Measurements from ENCODE around the gene TRAPPC2L. TPM values are rescaled to one million over a fixed set of nuclear protein-coding genes. Genes with fewer than 3 reads are reported as not detected.
"Not testable (repeated sequence)": the region's sequence is repeated elsewhere in the genome, so short reads cannot be mapped to it uniquely, and the experiment has no call there.

The TRAPPC2L gene
- total and polyA plus RNA-seq, 2 donors (not counting 1 experiment from before 2014, with no cell fraction given), result 33.5 to 65.1 TPM

DNA sequence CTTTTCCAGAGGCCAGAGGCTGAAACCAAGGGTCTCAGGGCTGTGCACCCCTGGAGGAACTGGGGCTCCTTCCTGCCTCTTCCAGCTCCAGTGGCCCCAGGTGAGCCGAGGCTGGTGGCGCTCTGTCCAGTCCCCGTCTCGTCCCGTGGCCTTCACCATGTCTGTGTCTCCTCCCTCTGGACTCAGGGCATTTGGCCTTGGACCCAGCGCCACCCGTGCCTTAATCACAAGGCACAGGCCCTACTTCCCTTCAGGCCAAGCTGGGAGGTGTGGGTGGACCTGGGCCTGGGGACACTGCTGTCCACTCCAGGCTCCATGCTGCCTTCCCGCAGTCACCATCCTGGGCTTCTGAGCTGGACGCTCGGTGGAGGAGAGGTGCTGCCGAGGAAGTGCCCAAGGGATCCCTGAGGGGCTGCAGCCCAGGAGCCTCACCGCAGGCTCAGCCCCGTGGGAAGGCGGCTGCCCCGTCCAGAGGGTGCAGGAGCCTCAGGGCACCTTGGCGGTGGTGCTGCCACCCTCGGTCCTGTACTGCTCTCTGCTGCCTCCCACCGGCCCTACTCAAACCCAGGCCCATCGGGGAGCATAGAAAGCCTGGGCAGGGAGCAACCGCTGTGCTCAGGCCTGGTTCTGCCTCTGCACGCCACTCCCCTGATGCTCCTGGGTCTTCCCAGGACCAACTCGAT is 35.6 kb upstream of the TRAPPC2L start:
- Mint-ChIP-seq H3K4me1 (no peaks in the 10 kb centered on the region), H3K27me3 (no peaks in the 10 kb centered on the region), H3K27ac (no peak overlapping the region), H3K4me3 (no peak overlapping the region), H3K9me3 (ENCODE audit: insufficient read depth) (no peaks in the 10 kb centered on the region)
- no peak overlapping the region for H3K27ac ChIP-seq (ENCODE audit: low read length in 2 of 2)
- CTCF ChIA-PET, result no interaction called here
- no peak overlapping the region for H3K4me3 ChIP-seq (ENCODE audit: control extremely low read depth in 1 of 5, extremely low read depth in 1 of 5, insufficient read depth in 1 of 5, low read depth in 2 of 5, low read length in 4 of 5)
- no peak overlapping the region for H2AFZ ChIP-seq (ENCODE audit: insufficient read depth, low read depth, low read length, poor library complexity, severe bottlenecking)
- no peaks in the 10 kb centered on the region for H3K9me3 ChIP-seq (ENCODE audit: control extremely low read depth in 1 of 3, control insufficient read depth in 2 of 3, insufficient read depth in 1 of 3, low read length in 2 of 3)
- H3K79me2 ChIP-seq (ENCODE audit: control insufficient read depth, insufficient read depth, low read length), result no peaks in the 10 kb centered on the region
- H3K9ac ChIP-seq (ENCODE audit: low read length), result no peak overlapping the region
- H3K27me3 ChIP-seq (replicated peaks in 1 of 4; ENCODE audit: control extremely low read depth in 1 of 4, control insufficient read depth in 3 of 4, insufficient read depth in 4 of 4, low read length in 3 of 4), result no peaks in the 10 kb centered on the region
- POLR2A ChIA-PET, result no interaction called here
- TF ChIP-seq, protein P1, sequence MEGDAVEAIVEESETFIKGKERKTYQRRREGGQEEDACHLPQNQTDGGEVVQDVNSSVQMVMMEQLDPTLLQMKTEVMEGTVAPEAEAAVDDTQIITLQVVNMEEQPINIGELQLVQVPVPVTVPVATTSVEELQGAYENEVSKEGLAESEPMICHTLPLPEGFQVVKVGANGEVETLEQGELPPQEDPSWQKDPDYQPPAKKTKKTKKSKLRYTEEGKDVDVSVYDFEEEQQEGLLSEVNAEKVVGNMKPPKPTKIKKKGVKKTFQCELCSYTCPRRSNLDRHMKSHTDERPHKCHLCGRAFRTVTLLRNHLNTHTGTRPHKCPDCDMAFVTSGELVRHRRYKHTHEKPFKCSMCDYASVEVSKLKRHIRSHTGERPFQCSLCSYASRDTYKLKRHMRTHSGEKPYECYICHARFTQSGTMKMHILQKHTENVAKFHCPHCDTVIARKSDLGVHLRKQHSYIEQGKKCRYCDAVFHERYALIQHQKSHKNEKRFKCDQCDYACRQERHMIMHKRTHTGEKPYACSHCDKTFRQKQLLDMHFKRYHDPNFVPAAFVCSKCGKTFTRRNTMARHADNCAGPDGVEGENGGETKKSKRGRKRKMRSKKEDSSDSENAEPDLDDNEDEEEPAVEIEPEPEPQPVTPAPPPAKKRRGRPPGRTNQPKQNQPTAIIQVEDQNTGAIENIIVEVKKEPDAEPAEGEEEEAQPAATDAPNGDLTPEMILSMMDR (IDR thresholded peaks at IDR 0.05), result no peak
- TF ChIP-seq EZH2 (IDR thresholded peaks at IDR 0.05; ENCODE audit: borderline replicate concordance, insufficient read depth, low read depth, low read length, poor library complexity, severe bottlenecking), result no peak
- ATAC-seq (ENCODE audit: low read depth) (no peak), DNase-seq (no peak)
- H3K4me1 ChIP-seq (ENCODE audit: control insufficient read depth in 2 of 2, insufficient read depth in 2 of 2, low read length in 2 of 2), result no peaks in the 10 kb centered on the region
- 98% methylated on average over 21 of the region's 22 CpGs for WGBS (ENCODE audit: insufficient coverage)
- intact Hi-C loops (cut with micrococcal nuclease), result no loop called here
- no peak overlapping the region for H3K4me2 ChIP-seq (replicated peaks; ENCODE audit: low read depth, low read length, poor library complexity, severe bottlenecking)
- H4K20me1 ChIP-seq (ENCODE audit: control insufficient read depth, insufficient read depth, low read length, poor library complexity, severe bottlenecking), result no peaks in the 10 kb centered on the region
- H3K36me3 ChIP-seq (replicated peaks in 1 of 2; ENCODE audit: control extremely low read depth in 1 of 2, control insufficient read depth in 1 of 2, extremely low read depth in 1 of 2, insufficient read depth in 2 of 2, low read length in 1 of 2), result peaks cover 0 to 17% of the 10 kb centered on the region in 2 experiments

- no peak overlapping the region for H3K4me3 ChIP-seq (ENCODE audit: control extremely low read depth in 1 of 5, extremely low read depth in 1 of 5, insufficient read depth in 1 of 5, low read depth in 2 of 5, low read length in 4 of 5)
- 94% methylated on average over 24 of the region's 24 CpGs for WGBS (ENCODE audit: insufficient coverage)
- H3K4me1 ChIP-seq (ENCODE audit: control insufficient read depth in 2 of 2, insufficient read depth in 2 of 2, low read length in 2 of 2), result no peaks in the 10 kb centered on the region
- TF ChIP-seq, protein P1 (IDR thresholded peaks at IDR 0.05), result no peak
- no peak for TF ChIP-seq EZH2 (IDR thresholded peaks at IDR 0.05; ENCODE audit: borderline replicate concordance, insufficient read depth, low read depth, low read length, poor library complexity, severe bottlenecking)
- H3K4me2 ChIP-seq (replicated peaks; ENCODE audit: low read depth, low read length, poor library complexity, severe bottlenecking), result no peak overlapping the region
- ATAC-seq (ENCODE audit: low read depth), result no peak
- no peak overlapping the region for H3K27ac ChIP-seq (ENCODE audit: low read length in 2 of 2)
- no peaks in the 10 kb centered on the region for H3K4me1 Mint-ChIP-seq
- no peak for DNase-seq
- ChIA-PET CTCF (no interaction called here), POLR2A (interaction anchor here (0.8 kb wide), 1 partner anchor 14 kb away, joined by 3 read pairs; no protein-coding TSS in a partner anchor)
- no peaks in the 10 kb centered on the region for H3K9me3 ChIP-seq (ENCODE audit: control extremely low read depth in 1 of 3, control insufficient read depth in 2 of 3, insufficient read depth in 1 of 3, low read length in 2 of 3)
- peaks cover 0 to 17% of the 10 kb centered on the region in 2 experiments for H3K36me3 ChIP-seq (replicated peaks in 1 of 2; ENCODE audit: control extremely low read depth in 1 of 2, control insufficient read depth in 1 of 2, extremely low read depth in 1 of 2, insufficient read depth in 2 of 2, low read length in 1 of 2)
- H3K27ac Mint-ChIP-seq, result no peak overlapping the region
- H4K20me1 ChIP-seq (ENCODE audit: control insufficient read depth, insufficient read depth, low read length, poor library complexity, severe bottlenecking), result no peaks in the 10 kb centered on the region
- H3K9ac ChIP-seq (ENCODE audit: low read length), result no peak overlapping the region
- no peaks in the 10 kb centered on the region for H3K9me3 Mint-ChIP-seq (ENCODE audit: insufficient read depth)
- no peak overlapping the region for H3K4me3 Mint-ChIP-seq
- H3K27me3 ChIP-seq (replicated peaks in 1 of 4; ENCODE audit: control extremely low read depth in 1 of 4, control insufficient read depth in 3 of 4, insufficient read depth in 4 of 4, low read length in 3 of 4), result no peaks in the 10 kb centered on the region
- H2AFZ ChIP-seq (ENCODE audit: insufficient read depth, low read depth, low read length, poor library complexity, severe bottlenecking), result no peak overlapping the region
- intact Hi-C loops (cut with micrococcal nuclease), result no loop called here
- no peaks in the 10 kb centered on the region for H3K27me3 Mint-ChIP-seq
- H3K79me2 ChIP-seq (ENCODE audit: control insufficient read depth, insufficient read depth, low read length), result no peaks in the 10 kb centered on the region
Observed at GRCh38 chr16:88822281-88823040, 34.5 kb upstream of the TRAPPC2L start.

DNA sequence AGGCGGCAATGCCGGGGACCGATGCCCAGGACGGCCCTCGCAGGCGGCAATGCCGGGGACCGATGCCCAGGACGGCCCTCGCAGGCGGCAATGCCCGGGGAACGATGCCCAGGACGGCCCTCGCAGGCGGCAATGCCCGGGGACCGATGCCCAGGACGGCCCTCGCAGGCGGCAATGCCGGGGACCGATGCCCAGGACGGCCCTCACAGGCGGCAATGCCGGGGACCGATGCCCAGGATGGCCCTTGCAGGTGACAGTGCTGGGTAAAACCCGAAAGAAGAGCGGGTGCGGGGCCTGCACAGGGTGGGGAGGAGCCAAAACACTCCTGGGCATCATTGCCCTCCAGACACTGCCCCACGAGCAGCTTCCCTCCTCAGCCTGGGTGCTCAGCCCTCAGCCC is 33.3 kb upstream of the TRAPPC2L start:
- 97% methylated on average over 26 of the region's 31 CpGs for WGBS (ENCODE audit: insufficient coverage)
- ATAC-seq (ENCODE audit: low read depth); H3K4me2 ChIP-seq (replicated peaks; ENCODE audit: low read depth, low read length, poor library complexity, severe bottlenecking); H3K9me3 ChIP-seq (ENCODE audit: control extremely low read depth in 1 of 3, control insufficient read depth in 2 of 3, insufficient read depth in 1 of 3, low read length in 2 of 3); H3K4me3 ChIP-seq (ENCODE audit: control extremely low read depth in 1 of 5, extremely low read depth in 1 of 5, insufficient read depth in 1 of 5, low read depth in 2 of 5, low read length in 4 of 5); H3K27me3 Mint-ChIP-seq; H3K27me3 ChIP-seq (replicated peaks in 1 of 4; ENCODE audit: control extremely low read depth in 1 of 4, control insufficient read depth in 3 of 4, insufficient read depth in 4 of 4, low read length in 3 of 4); POLR2A ChIA-PET; H3K79me2 ChIP-seq (ENCODE audit: control insufficient read depth, insufficient read depth, low read length); CTCF ChIA-PET; H3K27ac ChIP-seq (ENCODE audit: low read length in 2 of 2); H3K9ac ChIP-seq (ENCODE audit: low read length); DNase-seq; intact Hi-C loops (cut with micrococcal nuclease); H2AFZ ChIP-seq (ENCODE audit: insufficient read depth, low read depth, low read length, poor library complexity, severe bottlenecking); H3K4me1 Mint-ChIP-seq; H3K4me1 ChIP-seq (ENCODE audit: control insufficient read depth in 2 of 2, insufficient read depth in 2 of 2, low read length in 2 of 2); H3K9me3 Mint-ChIP-seq (ENCODE audit: insufficient read depth); H3K27ac Mint-ChIP-seq; H4K20me1 ChIP-seq (ENCODE audit: control insufficient read depth, insufficient read depth, low read length, poor library complexity, severe bottlenecking); H3K4me3 Mint-ChIP-seq: not testable (repeated sequence)
- peaks cover 0 to 24% of the 10 kb centered on the region in 2 experiments for H3K36me3 ChIP-seq (replicated peaks in 1 of 2; ENCODE audit: control extremely low read depth in 1 of 2, control insufficient read depth in 1 of 2, extremely low read depth in 1 of 2, insufficient read depth in 2 of 2, low read length in 1 of 2)
